Activated CD4-positive, alpha-beta T cell treated with anti-CD3 and anti-CD28 coated beads, Interleukin-2, amount 10 ng/mL, durations not matched to agents 7 days and 5 days (primary cell): ENCODE measurements around the gene TSPO2. TPM values are rescaled to one million over a fixed set of nuclear protein-coding genes. Genes with fewer than 3 reads are reported as not detected.
"Not testable (repeated sequence)": the region's sequence is repeated elsewhere in the genome, so short reads cannot be mapped to it uniquely, and the experiment has no call there.

Experiments
- CTCF ChIA-PET: fragments of 350-600 bp; sonication (Branson Sonifier 250); formaldehyde crosslinking; loops from one replicate; lab custom pipeline; 2021; ENCODE audit warnings: antibody characterized with exemption; lab: Charles Lee
- POLR2A ChIA-PET: fragments of 350-600 bp; sonication (Branson Sonifier 250); formaldehyde crosslinking; loops from one replicate; lab custom pipeline; 2021; ENCODE audit warnings: antibody characterized with exemption; lab: Charles Lee
- DNase-seq: peaks from one replicate; pipeline ENCODE4 v3.0.0-alpha.2; 2020
- H3K27ac Mint-ChIP-seq: one replicate; pipeline ENCODE4 v1.8.0; 2021; ENCODE audit warnings: mild to moderate bottlenecking, moderate library complexity, mixed read lengths
- H3K27me3 Mint-ChIP-seq: one replicate; pipeline ENCODE4 v1.8.0; 2021; ENCODE audit warnings: mixed read lengths
- H3K36me3 Mint-ChIP-seq: one replicate; pipeline ENCODE4 v1.8.0; 2021; ENCODE audit warnings: low read depth, mixed read lengths
- H3K4me1 Mint-ChIP-seq: one replicate; pipeline ENCODE4 v1.8.0; 2021; ENCODE audit warnings: mixed read lengths
- H3K4me3 Mint-ChIP-seq: one replicate; pipeline ENCODE4 v1.8.0; 2021; ENCODE audit warnings: mild to moderate bottlenecking, moderate library complexity, mixed read lengths
- H3K9me3 Mint-ChIP-seq: one replicate; pipeline ENCODE4 v1.8.0; 2021; ENCODE audit warnings: mixed read lengths
- total RNA-seq, 2 experiments: library from RNA; stranded (reverse); gene quantifications; one replicate each; pipeline ENCODE4 v1.2.3, GENCODE V29; 2021

The TSPO2 gene, protein sequence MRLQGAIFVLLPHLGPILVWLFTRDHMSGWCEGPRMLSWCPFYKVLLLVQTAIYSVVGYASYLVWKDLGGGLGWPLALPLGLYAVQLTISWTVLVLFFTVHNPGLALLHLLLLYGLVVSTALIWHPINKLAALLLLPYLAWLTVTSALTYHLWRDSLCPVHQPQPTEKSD
- not detected for total RNA-seq

DNA sequence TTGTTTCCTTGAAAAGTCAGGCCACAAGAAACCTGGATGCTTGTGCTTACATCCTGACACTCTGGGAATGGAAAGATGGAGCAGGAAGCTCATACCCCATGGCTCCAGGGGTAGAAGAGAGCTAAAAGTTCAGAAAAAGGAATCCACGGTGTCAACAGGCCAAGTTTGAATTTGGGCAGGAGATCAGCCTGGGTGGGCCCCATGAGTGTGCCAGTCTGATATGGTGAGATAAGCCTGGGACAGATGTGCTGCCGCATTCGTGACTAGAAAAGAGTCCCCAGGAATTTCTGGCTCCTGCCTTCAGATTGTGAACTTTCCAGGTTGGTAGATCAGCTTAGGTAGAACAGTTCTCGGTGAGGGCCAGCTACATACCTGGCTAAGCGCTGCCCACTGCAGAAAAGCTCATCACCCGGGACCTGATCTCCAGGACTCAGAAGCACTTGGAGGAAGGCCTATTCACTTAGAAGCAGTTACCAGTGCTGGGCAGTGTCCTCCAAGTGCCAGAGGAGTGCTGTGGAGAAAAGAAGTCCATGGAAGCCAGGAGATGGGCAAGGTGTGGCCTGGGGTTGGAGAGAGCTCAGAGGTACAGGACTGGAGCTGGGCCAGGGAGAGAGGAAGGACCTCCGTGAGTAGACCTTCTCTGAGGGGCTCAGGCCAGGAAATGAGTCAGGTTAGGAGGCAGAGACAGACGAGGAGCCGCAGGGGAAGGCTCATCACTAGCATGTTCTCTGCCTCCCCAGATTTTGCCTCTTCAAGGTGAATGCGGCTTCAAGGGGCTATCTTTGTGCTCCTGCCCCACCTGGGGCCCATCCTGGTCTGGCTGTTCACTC is at the start of gene TSPO2:
Gene TSPO2 (plus strand): TSS at position 242 of the 830 bp plus-strand sequence. CDS start 519 bp downstream, at position 761.
- Mint-ChIP-seq H3K27ac (peak within 1 kb of the TSS; percentile 64), H3K4me1 (peaks cover 12% of the 10 kb centered on the region), H3K27me3 (no peaks in the 10 kb centered on the region), H3K9me3 (no peaks in the 10 kb centered on the region), H3K4me3 (no peak within 1 kb of the TSS), H3K36me3 (no peaks in the 10 kb centered on the region)
- ChIA-PET POLR2A (no interaction called here), CTCF (interaction anchor here (0.7 to 4.6 kb wide), 5 partner anchors 9 to 17 kb away, joined by 3 to 22 read pairs (median 4); partner anchors contain the start of gene APOBEC2)
- no peak for DNase-seq

DNA sequence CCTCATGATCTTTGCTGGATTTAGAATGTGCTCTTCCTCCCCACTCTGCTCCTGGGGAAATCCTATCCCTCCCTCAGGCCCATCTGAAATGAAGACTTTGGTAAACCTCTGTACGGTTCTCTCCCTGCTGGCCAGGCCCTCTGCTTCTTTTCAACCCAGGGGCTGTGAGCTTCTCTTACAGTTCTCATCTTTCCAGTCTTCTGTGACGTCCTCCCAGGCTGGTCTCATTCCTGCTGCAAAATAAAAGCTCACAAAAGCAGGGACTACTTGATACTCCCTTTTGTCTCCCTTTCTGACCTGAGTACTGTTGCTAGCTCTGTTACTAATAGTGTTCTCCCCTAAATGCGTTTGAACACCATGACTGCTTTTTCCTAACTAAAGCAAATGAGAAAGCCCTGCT is 49.5 kb upstream of the TSPO2 start:
- Mint-ChIP-seq H3K4me3 (no peak overlapping the region), H3K27ac (no peak overlapping the region), H3K27me3 (peaks cover 41% of the 10 kb centered on the region), H3K4me1 (no peaks in the 10 kb centered on the region), H3K36me3 (no peaks in the 10 kb centered on the region), H3K9me3 (no peaks in the 10 kb centered on the region)
- no peak for DNase-seq
- CTCF ChIA-PET, result no interaction called here
- POLR2A ChIA-PET, result no interaction called here

DNA sequence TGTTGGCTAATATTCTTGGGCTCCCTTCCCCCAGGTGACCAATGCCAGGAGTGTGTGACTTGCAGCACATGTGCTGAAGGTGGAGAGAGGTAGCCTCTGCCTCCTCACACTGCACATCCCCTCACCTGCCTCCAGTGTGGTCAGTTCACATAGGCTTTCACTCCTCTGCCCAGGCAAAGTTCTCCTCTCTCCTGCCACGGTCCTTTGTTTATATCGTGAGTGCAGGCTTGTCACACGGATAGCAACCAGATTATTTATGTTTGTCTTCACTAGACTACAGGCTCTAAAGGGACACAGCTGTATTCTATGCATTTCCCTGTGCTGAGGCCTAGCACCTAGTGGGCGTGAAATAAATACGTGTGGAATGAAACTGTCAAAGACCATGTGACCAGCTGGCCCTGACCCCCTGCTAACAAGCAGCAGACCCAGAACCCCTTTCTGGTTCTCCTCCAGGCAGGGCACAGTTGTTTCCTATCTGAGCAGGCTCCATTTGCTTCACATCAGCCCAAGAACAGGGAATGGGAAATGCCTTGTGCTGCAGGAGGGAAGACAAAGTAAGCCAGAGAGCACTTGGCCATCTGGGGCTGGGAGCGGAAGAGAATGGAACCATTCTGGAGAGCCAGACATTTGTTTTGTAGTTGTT is 45.6 kb upstream of the TSPO2 start:
- Mint-ChIP-seq H3K4me3 (no peak overlapping the region), H3K27ac (no peak overlapping the region), H3K4me1 (no peaks in the 10 kb centered on the region), H3K9me3 (no peaks in the 10 kb centered on the region), H3K27me3 (peaks cover 43% of the 10 kb centered on the region), H3K36me3 (no peaks in the 10 kb centered on the region)
- ChIA-PET POLR2A (no interaction called here), CTCF (interaction anchor here (1.2 kb wide), 1 partner anchor 9 kb away, joined by 3 read pairs; no protein-coding TSS in a partner anchor)
- DNase-seq, result no peak

DNA sequence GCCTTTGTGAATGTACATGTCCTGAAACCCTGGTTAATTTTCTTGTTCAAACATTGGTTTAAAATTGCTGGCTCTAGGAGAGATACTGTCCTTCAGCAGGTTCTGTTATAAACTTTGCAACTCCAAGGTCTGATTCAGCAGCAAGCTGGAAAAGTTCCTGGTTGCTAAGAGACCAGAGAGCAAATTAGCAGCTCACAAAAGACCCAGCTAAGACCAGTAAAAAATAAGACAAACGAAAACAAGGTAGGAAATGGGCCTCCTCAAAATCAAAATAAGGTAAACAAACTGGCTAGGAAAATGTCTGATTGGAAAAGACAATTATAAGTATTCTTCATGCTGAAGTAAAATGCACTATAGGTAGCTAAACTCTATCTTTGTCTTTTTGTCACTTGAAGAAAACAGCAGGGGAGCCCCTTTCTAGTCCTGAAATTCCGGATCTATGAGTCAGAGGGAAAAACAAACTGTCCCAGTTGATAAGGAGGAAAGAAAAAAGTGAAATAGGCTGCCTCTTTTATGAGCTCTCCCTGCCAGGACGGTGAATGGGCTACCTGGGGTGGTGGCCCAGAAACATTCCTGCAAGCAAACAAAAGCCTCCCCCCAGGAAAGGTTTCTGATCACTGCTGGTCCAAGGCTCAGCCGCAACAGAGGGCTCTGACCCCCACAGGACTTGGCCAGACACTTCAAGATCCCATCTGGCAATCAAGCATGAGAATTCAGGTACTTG is 44.9 kb upstream of the TSPO2 start:
- H3K9me3 Mint-ChIP-seq, result no peaks in the 10 kb centered on the region
- no peaks in the 10 kb centered on the region for H3K4me1 Mint-ChIP-seq
- H3K4me3 Mint-ChIP-seq, result no peak overlapping the region
- H3K27me3 Mint-ChIP-seq, result peaks cover 43% of the 10 kb centered on the region
- H3K27ac Mint-ChIP-seq, result no peak overlapping the region
- ChIA-PET POLR2A (no interaction called here), CTCF (interaction anchor here (1.2 kb wide), 1 partner anchor 10 kb away, joined by 3 read pairs; no protein-coding TSS in a partner anchor)
- no peak for DNase-seq
- H3K36me3 Mint-ChIP-seq, result no peaks in the 10 kb centered on the region

DNA sequence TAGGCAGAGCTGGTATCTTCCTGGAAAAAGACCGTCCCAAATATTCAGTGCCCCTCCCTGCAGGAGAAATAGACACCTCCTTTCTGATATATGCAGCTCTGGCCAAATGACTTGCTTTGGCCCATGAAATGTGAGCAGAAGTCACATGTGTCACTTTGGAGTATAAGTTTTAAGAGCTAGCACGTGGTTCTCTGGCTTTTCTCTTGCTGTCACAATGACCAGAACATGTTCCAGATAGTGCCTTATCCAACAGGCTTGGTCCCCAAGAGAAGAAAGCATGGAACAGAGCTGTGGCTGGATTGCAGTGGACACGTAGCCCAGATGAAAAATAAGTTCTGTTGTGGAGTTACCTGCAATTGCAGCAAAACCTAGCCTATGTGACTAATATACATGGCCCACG is 43.6 kb upstream of the TSPO2 start:
- POLR2A ChIA-PET, result no interaction called here
- CTCF ChIA-PET, result interaction anchor here (0.6 to 1.1 kb wide), 3 partner anchors 11 to 1635 kb away, joined by 3 to 5 read pairs (median 4); no protein-coding TSS in a partner anchor
- H3K36me3 Mint-ChIP-seq, result no peaks in the 10 kb centered on the region
- no peak overlapping the region for H3K4me3 Mint-ChIP-seq
- no peaks in the 10 kb centered on the region for H3K9me3 Mint-ChIP-seq
- no peak overlapping the region for H3K27ac Mint-ChIP-seq
- H3K4me1 Mint-ChIP-seq, result no peaks in the 10 kb centered on the region
- DNase-seq, result no peak
- H3K27me3 Mint-ChIP-seq, result peaks cover 43% of the 10 kb centered on the region

DNA sequence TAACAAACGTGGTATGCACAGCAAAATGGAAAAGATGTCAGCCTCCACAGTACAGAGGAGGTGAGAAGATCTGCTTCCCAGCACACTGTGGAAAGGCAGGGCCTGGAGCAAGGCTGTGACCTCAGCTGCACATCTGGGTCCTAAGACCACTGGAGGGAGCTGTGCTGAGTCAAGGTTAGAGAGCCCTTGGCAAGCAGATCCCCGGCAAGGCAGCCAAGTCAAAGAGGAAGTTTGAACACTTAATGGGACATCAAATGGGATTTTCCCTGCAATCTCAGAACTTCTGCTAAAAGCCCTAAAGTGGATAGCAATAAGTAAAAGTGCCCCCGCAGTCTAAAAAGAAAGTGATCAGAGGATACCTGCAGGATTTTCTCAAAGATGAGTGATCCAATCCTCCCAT is 42.7 kb upstream of the TSPO2 start:
- no peak for DNase-seq
- CTCF ChIA-PET, result interaction anchor here (1.1 kb wide), 1 partner anchor 12 kb away, joined by 3 read pairs; no protein-coding TSS in a partner anchor
- H3K4me3 Mint-ChIP-seq, result no peak overlapping the region
- H3K27ac Mint-ChIP-seq, result no peak overlapping the region
- H3K9me3 Mint-ChIP-seq, result no peaks in the 10 kb centered on the region
- no peaks in the 10 kb centered on the region for H3K4me1 Mint-ChIP-seq
- POLR2A ChIA-PET, result no interaction called here
- H3K36me3 Mint-ChIP-seq, result no peaks in the 10 kb centered on the region
- peaks cover 41% of the 10 kb centered on the region for H3K27me3 Mint-ChIP-seq

DNA sequence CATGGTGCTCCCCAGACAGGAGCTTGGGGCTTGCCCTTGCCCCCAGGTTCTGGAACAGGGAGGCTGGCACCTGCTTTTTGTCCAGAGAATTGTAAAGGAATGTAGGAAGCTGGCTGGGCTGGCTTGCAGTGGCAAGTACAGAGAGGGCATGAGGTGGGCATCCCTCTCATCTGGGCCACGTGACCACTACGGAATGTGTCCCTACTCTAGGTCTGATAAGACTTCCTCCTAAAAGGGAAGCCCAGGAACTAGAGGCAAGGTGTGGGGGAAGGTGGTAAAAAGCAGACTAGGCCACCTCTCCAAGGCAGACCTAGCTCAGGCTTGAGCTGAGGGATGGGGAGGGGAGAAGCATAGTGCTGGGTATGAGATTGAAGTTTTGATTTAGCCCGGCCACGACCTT is 42.0 kb upstream of the TSPO2 start:
- Mint-ChIP-seq H3K27ac (no peak overlapping the region), H3K9me3 (no peaks in the 10 kb centered on the region), H3K36me3 (no peaks in the 10 kb centered on the region), H3K27me3 (peaks cover 46% of the 10 kb centered on the region), H3K4me1 (no peaks in the 10 kb centered on the region), H3K4me3 (no peak overlapping the region)
- ChIA-PET POLR2A (no interaction called here), CTCF (interaction anchor here (0.9 kb wide), 1 partner anchor 18 kb away, joined by 3 read pairs; no protein-coding TSS in a partner anchor)
- no peak for DNase-seq

DNA sequence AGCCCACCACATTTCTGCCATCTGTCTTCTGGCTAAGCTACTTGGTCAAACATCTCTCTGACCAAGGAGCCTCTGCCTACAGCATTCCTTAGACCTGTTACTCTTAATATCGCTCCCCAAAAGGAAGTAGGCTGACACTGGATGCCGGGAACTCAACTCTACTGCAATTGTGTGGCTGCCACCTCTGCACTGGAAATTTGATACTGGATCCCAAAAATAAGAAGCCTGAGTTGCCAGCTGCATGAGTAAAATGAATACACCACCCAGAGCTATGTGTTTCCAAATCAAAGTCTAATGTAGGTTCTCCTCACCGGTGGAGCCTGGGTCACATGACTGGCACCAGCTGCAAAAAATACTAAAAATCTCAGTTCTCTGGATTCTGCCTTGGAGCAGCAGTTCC is 40.1 kb upstream of the TSPO2 start:
- Mint-ChIP-seq H3K36me3 (no peaks in the 10 kb centered on the region), H3K4me1 (peaks cover 3% of the 10 kb centered on the region), H3K27me3 (peaks cover 43% of the 10 kb centered on the region), H3K4me3 (no peak overlapping the region), H3K27ac (no peak overlapping the region), H3K9me3 (no peaks in the 10 kb centered on the region)
- CTCF ChIA-PET, result no interaction called here
- DNase-seq, result no peak
- POLR2A ChIA-PET, result no interaction called here

DNA sequence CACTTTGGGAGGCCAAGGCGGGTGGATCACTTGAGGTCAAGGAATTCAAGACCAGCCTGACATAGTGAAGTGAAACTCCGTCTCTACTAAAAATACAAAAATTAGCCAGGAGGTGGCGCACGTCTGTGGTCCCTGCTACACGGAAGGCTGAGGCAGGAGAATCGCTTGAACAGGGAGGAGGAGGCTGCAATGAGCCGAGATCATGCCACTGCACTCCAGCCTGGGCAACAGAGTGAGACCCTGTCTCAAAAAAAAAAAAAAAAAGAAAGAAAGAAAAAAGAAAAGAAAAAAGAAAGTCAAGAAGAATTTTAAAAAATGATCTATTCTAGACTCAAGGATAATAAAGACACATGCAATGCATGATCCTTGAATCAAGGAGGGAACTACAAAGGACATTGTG is 36.0 kb upstream of the TSPO2 start:
- POLR2A ChIA-PET, H3K9me3 Mint-ChIP-seq, H3K27ac Mint-ChIP-seq, H3K36me3 Mint-ChIP-seq, H3K4me1 Mint-ChIP-seq, CTCF ChIA-PET, H3K4me3 Mint-ChIP-seq: not testable (repeated sequence)
- DNase-seq, result peak; percentile 75
- H3K27me3 Mint-ChIP-seq, result peaks cover 34% of the 10 kb centered on the region

DNA sequence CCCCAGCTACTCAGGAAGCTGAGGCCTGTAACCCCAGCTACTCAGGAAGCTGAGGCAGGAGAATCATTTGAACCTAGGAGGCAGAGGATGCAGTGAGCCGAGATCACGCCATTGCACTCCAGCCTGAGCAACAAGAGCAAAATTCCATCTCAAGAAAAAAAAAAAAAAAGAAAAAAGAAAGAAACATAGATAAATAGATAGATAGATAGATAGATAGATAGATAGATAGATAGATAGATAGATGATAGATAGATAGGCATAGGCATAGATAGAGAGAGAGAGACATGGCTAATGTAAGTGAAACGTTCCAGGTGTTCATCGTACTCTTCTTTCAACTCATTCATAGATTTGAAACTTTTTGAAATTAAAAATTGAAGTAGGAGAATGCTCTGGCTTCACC is 35.3 kb upstream of the TSPO2 start:
- H3K36me3 Mint-ChIP-seq, DNase-seq, POLR2A ChIA-PET, H3K9me3 Mint-ChIP-seq, H3K4me3 Mint-ChIP-seq, H3K4me1 Mint-ChIP-seq, H3K27ac Mint-ChIP-seq, CTCF ChIA-PET: not testable (repeated sequence)
- H3K27me3 Mint-ChIP-seq, result peaks cover 26% of the 10 kb centered on the region

DNA sequence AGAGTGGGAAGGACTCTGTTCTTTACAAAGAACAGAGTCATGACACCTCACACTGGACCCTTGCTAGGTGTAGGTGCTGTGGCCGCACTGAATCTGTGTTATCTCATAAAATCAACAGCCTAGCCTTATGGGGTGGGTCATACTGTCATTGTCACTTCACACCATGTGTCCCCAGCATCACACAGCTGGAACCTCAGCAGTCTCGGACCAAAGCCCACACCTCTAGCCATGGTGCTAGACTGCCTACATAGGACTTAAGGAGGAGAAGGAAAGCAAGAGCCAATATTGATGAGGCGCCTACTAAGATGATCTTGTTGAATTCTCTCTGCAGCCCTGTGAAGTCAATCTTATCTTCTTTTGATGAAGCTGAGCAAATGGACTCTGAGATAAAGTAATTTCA is 34.3 kb upstream of the TSPO2 start:
- no peak for DNase-seq
- Mint-ChIP-seq H3K4me1 (peaks cover 3% of the 10 kb centered on the region), H3K27me3 (peaks cover 21% of the 10 kb centered on the region), H3K9me3 (no peaks in the 10 kb centered on the region), H3K36me3 (no peaks in the 10 kb centered on the region), H3K4me3 (no peak overlapping the region), H3K27ac (no peak overlapping the region)
- ChIA-PET CTCF (interaction anchor here (0.6 to 2.3 kb wide), 3 partner anchors 20 to 1205 kb away, joined by 3 to 13 read pairs (median 4); no protein-coding TSS in a partner anchor), POLR2A (interaction anchor here (0.6 kb wide), 1 partner anchor 20 kb away, joined by 3 read pairs; no protein-coding TSS in a partner anchor)

DNA sequence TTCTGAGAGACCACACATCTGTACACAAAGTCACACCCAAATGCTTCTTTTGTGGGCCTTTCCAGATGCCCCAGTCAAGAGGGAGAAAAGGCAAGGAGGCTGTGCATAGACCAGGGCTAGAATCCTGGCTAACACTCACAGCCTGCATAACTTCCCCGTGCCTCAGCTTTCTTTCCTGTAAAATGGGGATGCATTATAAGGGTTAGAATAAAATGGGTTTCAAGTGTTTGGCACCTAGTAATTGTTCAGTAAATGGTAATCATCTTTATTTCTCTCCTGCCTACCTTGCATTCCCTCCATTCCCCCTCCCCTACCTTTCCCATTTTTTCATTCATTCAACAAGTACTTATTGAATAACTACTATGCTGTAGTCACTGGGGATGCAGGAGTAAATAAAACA is 32.6 kb upstream of the TSPO2 start:
- Mint-ChIP-seq H3K27ac (no peak overlapping the region), H3K27me3 (peaks cover 13% of the 10 kb centered on the region), H3K9me3 (no peaks in the 10 kb centered on the region), H3K4me3 (no peak overlapping the region), H3K36me3 (no peaks in the 10 kb centered on the region), H3K4me1 (peaks cover 3% of the 10 kb centered on the region)
- no peak for DNase-seq
- POLR2A ChIA-PET, result no interaction called here
- CTCF ChIA-PET, result interaction anchor here (0.6 to 2.3 kb wide), 3 partner anchors 9 to 1549 kb away, joined by 3 to 13 read pairs (median 4); no protein-coding TSS in a partner anchor
